ENCODE measurements around the gene TADA2B. TPM values are rescaled to one million over a fixed set of nuclear protein-coding genes. Genes with fewer than 3 reads are reported as not detected.
A peak's percentile ranks its signal among the peaks of the same experiment; 100 is the strongest.
"Not testable (repeated sequence)": the region's sequence is repeated elsewhere in the genome, so short reads cannot be mapped to it uniquely, and the experiment has no call there.

Gene TADA2B
- total RNA-seq, 6 donors from 2014 or later = 20.8 to 29.0 (median 26.2) TPM

GRCh38 chr4:7075962-7076695, 33.0 kb downstream of the TADA2B start:
- DNase-seq = peak in 1 of 2 donors; percentile 65

DNA sequence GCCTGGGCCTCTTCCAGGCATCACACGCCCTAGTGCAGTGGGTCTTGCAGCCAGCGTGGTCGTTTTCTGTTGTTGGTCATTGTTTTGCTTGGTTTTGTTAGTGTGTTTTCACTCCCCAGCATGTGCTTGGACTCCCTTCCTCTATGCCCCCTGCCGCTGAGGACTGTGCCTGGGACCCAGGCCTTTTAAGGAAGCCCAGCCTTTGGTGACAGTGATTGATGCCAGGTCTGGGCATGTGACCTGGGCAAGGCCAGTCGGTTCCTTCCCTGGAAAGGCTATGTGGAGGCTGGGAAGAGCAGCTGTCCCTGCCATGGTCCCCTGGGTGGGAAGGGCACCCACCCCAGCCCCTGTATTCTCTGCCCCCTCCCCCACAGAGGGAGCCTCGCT, 33.5 kb downstream of the TADA2B start:
- no peak for DNase-seq
- Histone ChIP-seq H3K4me3 (no peak overlapping the region), H3K36me3 (no peaks in the 10 kb centered on the region), H3K27me3 (no peaks in the 10 kb centered on the region), H3K27ac (no peak overlapping the region), H3K4me1 (no peaks in the 10 kb centered on the region), H3K9me3 (no peaks in the 10 kb centered on the region)
- TF ChIP-seq CTCF (IDR thresholded peaks at IDR 0.05) (no peak), POLR2A (IDR thresholded peaks at IDR 0.05) (no peak), POLR2AphosphoS5 (IDR thresholded peaks at IDR 0.05) (no peak), EP300 (IDR thresholded peaks at IDR 0.05) (no peak)
- 61 to 62% methylated on average over 5 to 6 of the region's 6 CpGs for WGBS, 2 donors
- ATAC-seq (ENCODE audit: low FRiP score in 2 of 2) = no peak

More at GRCh38 chr4:7075962-7076695, 33.0 kb downstream of the TADA2B start:
- H3K9me3 ChIP-seq = no peaks in the 10 kb centered on the region
- no peaks in the 10 kb centered on the region for H3K27me3 ChIP-seq
- no peaks in the 10 kb centered on the region for H3K36me3 ChIP-seq
- H3K27ac ChIP-seq = no peak overlapping the region
- TF ChIP-seq EP300 (IDR thresholded peaks at IDR 0.05) = no peak
- no peak for TF ChIP-seq POLR2A (IDR thresholded peaks at IDR 0.05)
- TF ChIP-seq CTCF (IDR thresholded peaks at IDR 0.05) = no peak
- no peak for TF ChIP-seq POLR2AphosphoS5 (IDR thresholded peaks at IDR 0.05)
- H3K4me3 ChIP-seq = no peak overlapping the region
- H3K4me1 ChIP-seq = no peaks in the 10 kb centered on the region
- 65 to 86% methylated on average over 7 to 25 of the region's 25 CpGs for WGBS, 2 donors
- ATAC-seq (ENCODE audit: low FRiP score in 2 of 2) = peak in 1 of 2 donors; percentile 23

DNA sequence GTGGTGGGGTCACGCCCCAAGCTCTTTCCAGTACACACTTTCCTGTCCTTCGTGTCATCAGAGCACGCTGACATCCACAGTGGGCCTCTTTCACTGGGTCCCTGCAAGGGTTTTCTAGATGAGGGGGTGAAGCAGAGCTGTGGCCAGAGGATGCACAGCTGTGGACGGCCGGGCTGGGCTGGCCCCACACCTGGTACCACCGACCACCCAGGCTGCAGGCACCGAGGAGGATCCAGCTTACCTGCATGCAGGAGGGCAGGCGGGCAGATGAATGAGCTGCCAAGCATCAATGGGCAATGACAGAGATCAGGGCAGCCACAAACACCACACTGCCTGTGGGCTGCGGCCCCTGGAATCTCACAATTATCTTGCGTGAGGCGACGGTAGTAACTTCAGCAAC, 34.2 kb downstream of the TADA2B start:
- no peaks in the 10 kb centered on the region for H3K4me1 ChIP-seq
- WGBS, 2 donors = 92 to 93% methylated on average over 9 to 11 of the region's 12 CpGs
- no peaks in the 10 kb centered on the region for H3K27me3 ChIP-seq
- DNase-seq (no peak), ATAC-seq (ENCODE audit: low FRiP score in 2 of 2) (no peak)
- no peaks in the 10 kb centered on the region for H3K9me3 ChIP-seq
- no peak for TF ChIP-seq POLR2A (IDR thresholded peaks at IDR 0.05)
- TF ChIP-seq EP300 (IDR thresholded peaks at IDR 0.05) = no peak
- TF ChIP-seq CTCF (IDR thresholded peaks at IDR 0.05) = no peak
- no peak for TF ChIP-seq POLR2AphosphoS5 (IDR thresholded peaks at IDR 0.05)
- no peaks in the 10 kb centered on the region for H3K36me3 ChIP-seq
- no peak overlapping the region for H3K27ac ChIP-seq
- H3K4me3 ChIP-seq = no peak overlapping the region

GRCh38 chr4:7078025-7078424, 34.9 kb downstream of the TADA2B start:
- H3K4me3 ChIP-seq = no peak overlapping the region
- H3K9me3 ChIP-seq = no peaks in the 10 kb centered on the region
- WGBS, 2 donors = 90 to 91% methylated on average over 5 of the region's 5 CpGs
- no peaks in the 10 kb centered on the region for H3K27me3 ChIP-seq
- DNase-seq (no peak), ATAC-seq (ENCODE audit: low FRiP score in 2 of 2) (no peak)
- H3K27ac ChIP-seq = no peak overlapping the region
- TF ChIP-seq EP300 (IDR thresholded peaks at IDR 0.05) (no peak), POLR2A (IDR thresholded peaks at IDR 0.05) (no peak)
- no peaks in the 10 kb centered on the region for H3K4me1 ChIP-seq
- no peaks in the 10 kb centered on the region for H3K36me3 ChIP-seq

- not testable (repeated sequence) for H3K36me3 ChIP-seq; H3K27ac ChIP-seq; H3K27me3 ChIP-seq; H3K4me1 ChIP-seq; ATAC-seq (ENCODE audit: low FRiP score in 2 of 2); H3K4me3 ChIP-seq; H3K9me3 ChIP-seq; DNase-seq
Measured at GRCh38 chr4:7079483-7079882, 36.3 kb downstream of the TADA2B start.

DNA sequence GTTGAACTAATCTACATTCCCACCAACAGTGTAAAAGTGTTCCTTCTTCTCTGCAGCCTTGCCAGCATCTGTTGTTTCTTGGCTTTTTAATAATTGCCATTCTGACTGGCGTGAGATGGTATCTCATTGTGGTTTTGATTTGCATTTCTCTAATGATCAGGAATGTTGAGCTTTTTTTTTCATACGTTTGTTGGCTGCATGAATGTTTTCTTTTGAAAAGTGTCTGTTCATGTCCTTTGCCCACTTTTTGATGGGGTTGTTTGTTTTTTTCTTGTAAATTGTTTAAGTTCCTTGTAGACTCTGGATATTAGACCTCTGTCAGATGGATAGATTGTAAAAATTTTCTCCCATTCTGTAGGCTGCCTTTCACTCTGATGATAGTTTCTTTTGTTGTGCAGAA, 36.7 kb downstream of the TADA2B start:
- H3K27ac ChIP-seq; H3K4me1 ChIP-seq; H3K9me3 ChIP-seq; ATAC-seq (ENCODE audit: low FRiP score in 2 of 2); H3K27me3 ChIP-seq; H3K36me3 ChIP-seq; H3K4me3 ChIP-seq; DNase-seq: not testable (repeated sequence)
- WGBS, 2 donors = 80 to 86% methylated on average over 2 of the region's 2 CpGs

All from upper lobe of left lung (tissue), 6 donors.